GM18861 (cell line): ENCODE data around the gene SERPINA12.
"Not testable (repeated sequence)": the region's sequence is repeated elsewhere in the genome, so short reads cannot be mapped to it uniquely, and the experiment has no call there.

Experiments used
- ATAC-seq: cut with Tn5 transposase; IDR thresholded peaks from one replicate; pipeline ENCODE4 v1.9.1; 2021; ENCODE audit not compliant: unreplicated experiment

SERPINA12 gene

DNA sequence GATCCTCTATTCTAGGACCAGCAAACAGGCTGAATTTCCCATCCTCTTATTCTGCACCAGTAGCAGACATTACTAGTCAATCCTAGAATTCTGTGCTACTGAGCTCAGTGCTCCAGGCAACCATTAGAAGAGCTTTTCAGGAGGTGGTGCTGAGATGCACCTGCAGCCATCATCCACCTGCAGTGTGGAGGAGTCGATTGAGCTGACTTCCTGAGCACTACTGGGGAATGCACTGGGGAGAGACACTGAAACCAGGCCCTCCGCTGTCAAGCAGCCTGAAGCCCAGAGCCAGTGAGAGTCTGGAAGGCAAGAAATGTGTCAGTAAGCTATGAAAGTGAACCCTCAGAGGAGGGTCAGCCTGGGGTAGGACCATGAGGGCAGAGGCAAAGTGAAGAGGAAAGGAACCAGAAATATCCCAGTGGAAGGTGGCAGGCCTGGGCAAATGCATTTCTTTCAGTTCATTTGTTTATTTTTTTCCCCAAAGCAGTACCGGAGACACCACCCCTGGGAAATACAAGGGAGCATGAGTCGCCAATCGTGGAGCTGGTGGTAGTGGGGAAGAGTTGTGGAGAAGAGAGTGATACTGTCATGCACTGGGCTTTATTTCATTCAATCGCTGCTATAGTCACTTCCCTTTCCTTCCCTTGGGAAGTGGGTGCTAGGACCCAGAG lies 28.9 kb upstream of the SERPINA12 start:
- ATAC-seq: no peak

DNA sequence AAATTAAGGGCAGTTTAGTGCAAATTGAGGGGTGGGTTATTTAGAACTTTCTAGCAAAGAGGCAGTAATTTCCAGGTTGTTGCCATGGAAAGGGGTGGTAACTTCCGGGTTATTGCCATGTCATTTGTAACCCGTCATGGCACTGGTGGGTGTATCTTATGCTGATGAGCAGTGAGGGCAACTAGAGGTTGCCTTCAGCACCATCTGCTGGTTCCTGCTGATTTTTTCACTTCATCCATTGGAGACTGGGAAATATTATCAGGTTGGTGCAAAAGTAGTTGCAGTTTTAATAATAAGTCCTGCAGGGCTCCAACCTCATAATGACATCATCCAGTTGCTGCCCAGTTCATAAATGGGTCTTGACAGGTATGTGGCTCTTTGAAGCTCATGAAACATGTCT lies 27.6 kb upstream of the SERPINA12 start:
- no peak for ATAC-seq

DNA sequence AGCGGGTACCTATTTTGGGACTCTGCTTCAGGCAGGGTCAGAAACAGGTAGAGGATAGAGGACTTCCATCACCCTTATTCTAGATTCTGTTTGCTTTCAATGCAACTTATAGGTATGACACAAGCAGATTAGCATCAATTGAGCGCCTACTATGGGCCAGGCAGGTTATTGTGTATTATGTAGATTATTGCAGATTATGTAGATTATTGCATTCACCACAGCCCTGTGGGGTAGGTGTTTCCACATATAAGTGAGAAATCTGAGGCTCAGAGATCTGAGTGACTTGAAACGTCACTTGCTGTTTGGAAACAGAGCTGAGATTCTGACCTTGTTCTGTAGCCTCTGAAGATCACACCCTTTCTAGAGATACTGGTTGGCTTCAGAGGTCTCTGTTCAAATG lies 26.2 kb upstream of the SERPINA12 start:
- no peak for ATAC-seq

DNA sequence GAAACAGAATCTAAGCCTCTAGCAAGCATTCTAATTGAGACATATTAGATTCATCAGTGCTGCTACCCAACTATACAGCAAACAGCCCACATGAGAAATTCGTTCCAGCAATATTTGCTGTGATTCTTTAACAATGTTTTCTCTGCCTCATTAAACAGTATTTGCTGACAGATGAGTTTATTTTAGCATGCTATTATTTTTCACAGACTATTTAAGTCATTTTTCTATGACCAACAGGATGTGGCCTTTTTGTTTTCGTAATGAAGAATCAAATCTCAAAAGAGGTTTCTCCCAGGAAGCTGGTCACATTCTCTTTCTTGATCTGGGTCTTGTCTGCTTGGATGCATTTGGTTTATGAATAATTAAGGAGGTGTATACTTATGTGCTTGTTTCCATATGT lies 23.2 kb upstream of the SERPINA12 start:
- peak; percentile 68 for ATAC-seq

DNA sequence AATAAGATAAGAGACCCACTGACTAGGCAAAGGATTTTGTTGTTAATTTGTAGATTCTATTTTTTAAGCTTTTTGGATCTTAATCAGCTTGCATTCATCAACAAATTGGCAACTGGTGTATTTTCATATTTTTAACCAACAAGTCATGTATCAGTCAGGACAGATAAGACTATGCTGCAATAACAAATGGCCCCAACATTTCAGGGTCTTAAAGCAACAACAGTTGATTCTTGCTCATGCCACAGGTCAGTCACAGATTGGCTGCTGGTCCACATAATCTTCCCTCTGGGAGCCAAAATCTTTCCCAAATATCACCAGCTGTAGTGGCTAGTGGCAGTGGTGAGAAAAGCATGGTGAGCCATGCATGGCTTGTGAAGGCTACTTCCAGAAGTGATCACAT lies 21.9 kb upstream of the SERPINA12 start:
- ATAC-seq: no peak

DNA sequence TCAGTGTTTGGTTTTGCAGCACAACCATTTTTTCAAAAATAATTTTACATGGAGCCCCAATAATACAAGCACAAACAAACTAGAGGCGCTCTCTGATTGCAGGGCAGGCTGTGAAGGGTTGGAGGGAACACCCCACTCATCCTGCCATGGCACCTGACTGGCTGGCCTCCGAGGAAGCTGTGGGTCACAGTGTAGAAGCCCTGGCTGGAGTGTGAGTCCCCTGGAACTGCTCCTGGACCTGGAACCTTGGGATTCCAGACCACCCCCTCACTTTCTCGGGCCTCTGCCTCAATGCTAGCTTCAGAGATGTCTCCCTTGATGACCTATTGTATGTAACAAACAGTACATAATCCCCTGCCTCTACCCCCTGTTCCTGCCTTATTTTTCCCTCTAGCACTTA lies 14.8 kb upstream of the SERPINA12 start:
- ATAC-seq: no peak

DNA sequence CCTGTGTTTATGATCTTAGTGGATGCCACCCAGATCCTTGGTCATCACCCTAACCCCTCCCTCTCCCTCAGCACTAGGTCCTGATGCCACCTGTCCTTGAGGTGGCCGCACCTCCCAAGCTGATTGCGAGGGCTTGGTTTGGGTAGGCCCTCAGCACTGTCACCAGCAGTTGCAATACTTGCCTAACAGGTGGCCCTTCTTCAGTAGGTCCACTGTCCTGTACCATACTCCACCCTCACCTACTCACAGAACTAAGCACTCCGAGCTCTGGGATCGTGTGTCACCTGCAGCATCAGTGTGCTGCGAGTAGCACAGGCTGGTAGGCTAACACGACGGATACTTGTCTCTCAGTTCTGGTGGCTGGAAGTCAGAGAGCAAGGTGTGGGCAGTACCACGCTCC lies 14.0 kb upstream of the SERPINA12 start:
- ATAC-seq: no peak

DNA sequence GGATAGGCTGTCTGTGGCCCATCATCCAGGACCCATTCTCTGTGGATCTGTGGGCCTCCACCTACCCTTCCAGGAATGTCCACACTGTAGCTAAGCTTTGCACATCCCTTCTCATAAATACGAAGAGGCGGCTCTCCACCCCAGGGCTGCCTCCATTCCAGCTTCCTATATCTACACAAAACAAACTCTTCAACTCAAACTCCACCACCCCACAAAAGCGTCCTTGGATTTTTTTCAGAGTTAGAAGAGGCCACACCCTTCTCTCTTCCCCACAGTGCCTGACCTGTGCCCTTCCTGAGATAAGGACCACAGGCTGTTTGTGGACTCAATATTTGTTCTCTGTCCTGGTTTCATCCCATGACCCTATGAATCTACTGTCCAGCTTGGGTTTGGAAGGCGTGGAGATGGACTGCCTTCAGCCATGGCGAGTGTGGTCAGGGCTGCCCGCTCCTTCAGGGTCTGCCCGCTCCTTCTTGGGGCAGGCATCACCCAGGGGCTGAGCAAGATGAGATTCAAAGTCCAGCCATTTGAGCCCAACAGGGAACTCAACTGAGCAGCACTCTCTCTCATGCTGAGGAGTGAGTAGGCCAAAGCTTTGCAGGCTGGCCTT lies 13.0 kb upstream of the SERPINA12 start:
- ATAC-seq: no peak

DNA sequence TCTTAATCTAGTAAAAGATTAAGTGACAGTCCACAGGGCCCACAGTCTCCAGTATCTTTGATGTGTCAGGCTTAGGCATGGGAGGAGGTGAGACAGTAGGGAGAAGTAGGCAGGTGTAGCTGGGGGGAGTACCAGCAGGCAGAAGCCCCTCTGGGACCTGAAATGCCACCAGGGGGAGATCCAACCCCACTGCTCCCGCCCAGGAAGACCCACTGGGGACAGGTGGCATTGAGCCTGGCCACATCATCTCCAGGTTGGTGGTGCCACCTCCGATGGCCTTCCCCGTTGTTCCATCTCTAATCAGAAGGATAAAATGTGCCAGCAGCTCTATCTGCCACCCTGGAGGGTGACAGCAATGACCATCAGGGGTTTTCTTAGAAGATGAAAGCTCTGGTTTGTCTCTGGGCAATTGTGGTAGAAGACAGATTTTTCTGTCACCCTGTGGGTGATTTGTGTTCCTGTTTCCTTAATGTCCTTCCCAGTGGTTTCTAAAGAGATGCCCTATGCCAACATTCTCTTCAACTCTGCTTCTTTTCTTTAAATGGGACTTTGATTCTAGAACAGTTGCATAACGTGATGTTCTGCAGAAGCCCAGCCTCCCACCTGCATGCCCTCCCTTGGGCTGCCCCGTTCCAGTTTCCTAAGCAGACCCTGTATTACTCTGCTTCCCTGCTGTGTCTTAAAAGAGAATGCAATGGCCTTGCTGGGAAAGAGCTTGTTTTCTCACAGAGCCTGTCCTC lies 12.3 kb upstream of the SERPINA12 start:
- no peak for ATAC-seq

DNA sequence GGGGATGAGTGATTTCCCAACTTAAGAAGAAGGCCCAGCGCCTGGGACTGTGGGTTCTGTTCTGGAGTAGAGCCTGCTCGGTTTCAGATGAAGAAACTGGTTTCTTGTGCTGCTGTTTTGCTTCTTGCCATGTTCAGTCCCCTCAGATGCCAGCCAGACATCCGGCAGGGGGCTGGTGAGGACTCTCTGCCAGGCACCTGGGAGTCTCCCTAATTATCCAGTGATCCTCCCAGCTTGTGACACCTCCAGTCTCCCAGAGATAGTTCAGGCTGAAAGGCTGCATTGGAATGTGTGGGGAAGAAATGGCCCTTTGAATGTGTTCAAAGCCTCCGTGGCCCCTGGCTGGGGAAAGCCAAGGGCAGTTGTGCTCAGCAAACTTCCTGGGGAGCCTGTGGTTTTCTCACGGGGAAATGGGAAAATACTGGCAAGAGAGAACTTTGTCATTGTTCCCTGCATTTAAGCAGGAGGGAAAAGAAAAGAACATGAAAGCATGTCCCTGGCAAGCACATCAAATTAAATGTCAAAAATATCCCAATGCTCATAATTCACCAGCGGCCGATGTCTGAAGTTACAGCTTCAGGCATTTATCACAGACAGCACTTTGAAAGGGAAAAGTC lies 8.5 kb upstream of the SERPINA12 start:
- ATAC-seq: no peak

DNA sequence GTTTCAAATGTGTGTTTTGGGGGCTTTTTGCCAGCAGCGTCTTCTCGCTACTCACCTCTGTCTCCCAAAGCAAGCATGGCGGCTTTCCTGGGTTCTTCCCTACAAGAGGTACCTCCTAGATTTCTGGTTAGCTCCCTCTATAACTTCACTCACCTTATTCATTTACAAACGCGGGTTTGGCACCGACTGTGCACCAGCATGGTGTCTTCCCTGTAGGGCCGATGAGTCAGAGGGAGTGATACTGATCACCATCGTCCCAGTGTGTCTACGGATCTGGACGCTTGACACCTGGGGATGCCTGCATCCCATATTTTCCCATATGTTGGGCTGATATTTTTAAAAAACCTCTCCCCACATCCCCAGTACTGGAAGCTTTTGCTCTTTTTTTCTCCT lies 8.0 kb upstream of the SERPINA12 start:
- ATAC-seq: no peak

DNA sequence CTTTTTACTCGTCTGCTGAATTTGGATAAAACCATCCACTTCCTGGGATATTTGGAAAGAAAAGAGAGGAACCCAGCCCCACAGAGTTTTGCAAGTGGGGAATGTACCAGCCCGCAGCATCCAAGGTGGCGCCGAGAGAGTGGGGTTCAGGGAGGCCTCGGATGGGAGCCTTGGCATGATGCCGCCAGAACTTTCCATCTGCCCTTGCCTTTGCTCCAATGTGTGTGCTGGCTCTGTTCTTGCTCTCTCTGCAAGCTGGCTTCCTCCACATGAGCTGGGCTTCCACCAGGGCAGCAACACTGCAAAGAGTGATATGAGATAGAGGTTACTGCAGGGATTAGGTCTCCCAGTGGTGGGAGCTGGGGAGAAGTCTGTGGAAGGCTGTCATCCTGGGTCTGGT lies 6.6 kb upstream of the SERPINA12 start:
- ATAC-seq: no peak

DNA sequence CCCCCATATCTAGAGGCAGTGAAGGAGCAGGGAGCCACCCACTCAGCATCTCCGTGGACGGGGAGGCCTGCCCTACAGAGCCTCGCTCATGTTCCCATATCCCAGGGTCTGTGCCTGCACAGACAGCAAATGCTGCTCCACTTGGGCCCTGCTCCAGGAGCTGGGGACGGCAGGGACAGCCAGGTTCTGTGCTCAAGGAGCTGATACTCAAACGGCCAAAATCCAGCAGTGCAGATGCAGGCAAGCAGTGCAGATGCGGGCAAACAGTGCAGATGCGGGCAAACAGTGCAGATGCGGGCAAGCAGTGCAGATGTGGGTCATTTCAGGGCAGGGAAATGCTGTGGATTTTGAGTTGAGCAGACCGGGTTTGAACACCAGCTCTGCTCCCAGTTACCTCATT lies 6.2 kb upstream of the SERPINA12 start:
- ATAC-seq: no peak

DNA sequence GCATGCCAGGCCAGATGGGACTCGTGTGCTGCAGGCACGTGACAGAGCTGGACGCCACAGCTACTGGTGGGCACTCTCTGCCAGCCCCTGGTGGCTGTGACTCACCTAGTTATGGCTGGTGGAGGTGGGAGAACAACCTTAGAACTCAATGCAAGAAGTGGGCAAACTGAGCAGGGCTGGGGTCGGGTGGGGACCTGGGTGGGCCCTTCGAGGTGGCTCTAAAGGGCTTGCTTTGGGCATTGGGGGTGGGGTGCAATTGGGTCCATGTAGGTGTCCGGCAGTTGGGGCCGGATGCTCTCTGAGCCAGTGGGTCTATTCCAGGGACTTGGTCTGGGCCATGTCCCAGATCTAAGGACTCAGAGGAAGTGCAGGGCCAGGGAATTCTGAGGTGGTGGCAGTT lies 5.1 kb upstream of the SERPINA12 start:
- ATAC-seq: no peak

DNA sequence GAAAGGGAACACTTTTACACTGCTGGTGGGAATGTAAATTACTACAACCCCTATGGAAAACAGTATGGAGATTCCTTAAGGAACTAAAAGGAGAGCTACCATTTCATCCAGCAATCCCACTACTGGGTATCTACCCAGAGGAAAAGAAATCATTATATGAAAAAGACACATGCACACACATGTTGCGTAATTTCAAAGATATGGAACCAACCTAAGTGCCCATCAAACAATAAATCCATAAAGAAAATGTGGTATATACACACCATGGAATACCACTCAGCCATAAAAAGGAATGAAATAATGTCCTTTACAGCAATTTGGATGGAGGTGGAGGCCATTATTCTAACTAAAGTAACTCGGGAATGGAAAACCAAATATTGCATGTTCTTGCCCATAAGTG lies 1.2 kb upstream of the SERPINA12 start:
- not testable (repeated sequence) for ATAC-seq

DNA sequence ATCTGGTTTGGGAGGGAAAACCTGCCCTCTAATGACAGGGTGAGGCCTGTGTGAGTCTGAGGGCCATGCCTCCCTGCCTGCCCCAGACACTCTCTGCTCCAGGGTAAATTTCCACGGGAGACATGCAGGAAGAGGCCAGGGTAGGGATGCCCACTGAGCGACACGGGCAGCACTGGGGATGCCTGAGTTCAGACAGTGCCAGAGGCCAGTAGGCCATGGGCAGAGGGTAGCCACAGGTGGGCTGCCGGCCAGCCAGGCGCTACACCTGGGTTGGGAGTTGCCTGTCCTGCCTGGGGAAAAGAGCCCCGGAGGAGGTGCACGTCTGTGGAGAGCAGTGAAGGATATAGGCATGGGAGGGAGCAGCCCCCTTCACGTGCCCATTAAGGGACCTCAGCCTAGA lies 3.6 kb downstream of the SERPINA12 start:
- ATAC-seq: no peak

DNA sequence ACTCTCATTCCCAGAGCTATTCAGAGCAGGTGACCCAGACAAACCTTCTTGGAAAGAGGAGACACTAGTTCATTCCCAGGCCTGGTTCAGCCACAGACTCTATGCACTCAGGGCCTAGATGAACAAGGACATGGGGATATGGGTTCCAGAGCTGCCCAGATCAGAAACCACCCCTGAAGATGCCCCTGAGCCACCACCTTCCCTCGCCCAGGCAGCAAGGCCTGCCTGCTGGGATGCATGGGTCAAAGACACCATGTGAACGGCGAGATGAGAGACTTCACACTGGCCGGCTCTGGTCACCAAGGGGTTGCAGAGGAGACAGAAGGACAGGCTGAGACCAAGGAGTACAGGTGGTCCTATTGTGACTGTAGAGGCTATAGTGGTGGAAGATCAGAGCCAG lies 4.1 kb downstream of the SERPINA12 start:
- ATAC-seq: no peak

DNA sequence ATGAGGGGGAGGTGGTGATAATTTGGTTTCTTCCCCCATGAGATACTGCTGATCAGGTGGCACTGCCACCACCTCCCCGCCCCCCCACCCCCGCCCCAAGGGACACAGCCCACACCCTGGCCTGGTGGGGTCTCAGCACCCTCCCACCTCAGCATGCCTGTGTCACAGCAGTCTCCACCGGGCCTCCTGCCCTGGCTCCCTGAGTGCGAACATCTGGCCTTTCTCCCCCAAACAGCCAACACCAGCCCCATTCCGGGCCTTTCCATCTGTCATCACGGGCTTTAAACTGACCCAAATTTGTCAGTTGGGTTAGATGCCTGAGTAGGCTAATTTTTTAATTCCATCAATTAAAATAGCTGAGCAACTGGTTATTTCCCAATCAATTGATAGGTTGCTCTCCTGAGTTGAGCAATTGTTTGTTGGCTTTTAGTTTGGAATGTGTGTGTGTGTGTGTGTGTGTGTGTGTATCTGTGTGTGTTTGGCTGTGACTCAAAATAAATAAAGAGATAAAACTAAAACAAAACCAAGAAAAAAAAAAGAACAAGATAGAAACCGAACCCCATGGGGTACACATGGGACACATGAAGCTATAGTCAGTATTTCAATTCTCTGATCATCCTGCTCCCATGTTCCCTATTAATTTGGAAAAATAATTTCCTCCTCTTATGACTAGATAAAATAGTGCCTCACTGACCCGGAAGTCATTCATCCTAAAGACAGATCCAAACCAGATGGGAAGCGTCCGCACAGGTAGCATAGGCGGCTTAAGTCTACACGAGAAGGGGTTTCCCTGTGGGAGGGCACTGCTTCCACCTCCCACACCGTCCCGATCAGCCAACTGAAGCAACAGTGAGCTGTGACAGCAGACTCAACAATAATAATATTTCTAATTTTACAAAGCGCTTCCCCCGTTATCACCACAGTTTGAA lies 7.4 kb downstream of the SERPINA12 start:
- no peak for ATAC-seq

DNA sequence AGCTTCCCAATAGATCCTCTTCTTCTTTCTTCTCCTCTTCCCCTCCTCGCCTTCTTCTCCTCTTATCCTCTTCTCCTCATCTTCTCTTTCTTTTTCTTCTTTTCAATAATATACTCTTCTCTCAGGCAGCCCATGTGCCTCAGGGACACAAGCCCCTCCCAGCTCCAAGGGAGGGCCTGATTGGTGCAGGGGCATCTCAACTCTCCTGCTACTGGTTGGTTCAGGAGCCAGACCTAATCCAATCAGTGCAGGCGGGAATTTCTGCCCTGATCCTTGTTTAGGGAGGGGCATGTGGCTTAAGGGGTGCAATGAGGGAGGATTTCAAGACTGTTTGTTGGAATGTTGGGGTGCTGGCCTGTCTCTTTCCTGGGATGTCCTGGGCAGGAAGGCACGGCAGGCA lies 9.0 kb downstream of the SERPINA12 start:
- no peak for ATAC-seq

DNA sequence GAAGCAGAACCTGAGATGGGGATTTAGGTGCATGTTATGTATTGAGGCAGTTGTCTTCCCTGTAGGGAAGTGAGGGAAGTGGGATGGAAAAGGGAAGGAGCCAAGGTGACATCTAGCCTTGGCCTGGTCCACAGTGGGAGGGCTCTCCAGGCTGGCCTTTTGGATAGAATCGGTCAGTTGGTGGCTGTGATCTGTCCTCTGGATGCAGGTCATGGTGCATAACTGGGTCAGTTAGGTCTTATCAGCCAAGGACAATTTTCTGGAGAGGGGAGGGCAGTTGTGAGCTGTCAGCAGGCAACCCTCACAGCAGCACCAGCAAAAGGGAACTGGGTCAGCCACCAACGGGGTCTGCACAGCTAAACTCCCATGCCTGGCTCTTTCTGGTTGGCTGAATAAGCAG lies 9.6 kb downstream of the SERPINA12 start:
- ATAC-seq: no peak

DNA sequence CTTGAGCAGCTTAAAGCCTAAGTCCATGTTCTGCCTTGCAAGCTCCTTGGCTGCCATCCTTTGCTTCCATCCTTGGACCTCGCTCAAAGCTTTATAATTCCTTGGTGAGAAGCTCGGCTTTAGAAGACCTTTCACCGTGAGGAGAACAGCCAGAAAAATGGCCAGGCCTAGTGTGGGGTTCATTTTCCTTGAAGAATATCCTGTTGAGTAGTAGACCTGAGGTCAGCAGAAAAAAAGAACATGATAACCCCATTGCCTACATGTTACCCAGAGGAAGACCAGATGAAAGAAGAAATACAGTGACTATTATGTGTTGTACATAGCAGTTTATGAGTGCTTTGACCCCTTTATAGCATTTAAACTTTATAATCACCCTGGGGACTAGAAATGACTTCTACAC lies 11.1 kb downstream of the SERPINA12 start:
- no peak for ATAC-seq
